NCI-H446 (cell line): ENCODE measurements around the gene FGFRL1.
"Not testable (repeated sequence)": the region's sequence is repeated elsewhere in the genome, so short reads cannot be mapped to it uniquely, and the experiment has no call there.

Experiments used
- DNase-seq, 2 experiments: peaks; one replicate each; lab custom pipeline; 2025; lab: John Stamatoyannopoulos, UW

The FGFRL1 gene

DNA sequence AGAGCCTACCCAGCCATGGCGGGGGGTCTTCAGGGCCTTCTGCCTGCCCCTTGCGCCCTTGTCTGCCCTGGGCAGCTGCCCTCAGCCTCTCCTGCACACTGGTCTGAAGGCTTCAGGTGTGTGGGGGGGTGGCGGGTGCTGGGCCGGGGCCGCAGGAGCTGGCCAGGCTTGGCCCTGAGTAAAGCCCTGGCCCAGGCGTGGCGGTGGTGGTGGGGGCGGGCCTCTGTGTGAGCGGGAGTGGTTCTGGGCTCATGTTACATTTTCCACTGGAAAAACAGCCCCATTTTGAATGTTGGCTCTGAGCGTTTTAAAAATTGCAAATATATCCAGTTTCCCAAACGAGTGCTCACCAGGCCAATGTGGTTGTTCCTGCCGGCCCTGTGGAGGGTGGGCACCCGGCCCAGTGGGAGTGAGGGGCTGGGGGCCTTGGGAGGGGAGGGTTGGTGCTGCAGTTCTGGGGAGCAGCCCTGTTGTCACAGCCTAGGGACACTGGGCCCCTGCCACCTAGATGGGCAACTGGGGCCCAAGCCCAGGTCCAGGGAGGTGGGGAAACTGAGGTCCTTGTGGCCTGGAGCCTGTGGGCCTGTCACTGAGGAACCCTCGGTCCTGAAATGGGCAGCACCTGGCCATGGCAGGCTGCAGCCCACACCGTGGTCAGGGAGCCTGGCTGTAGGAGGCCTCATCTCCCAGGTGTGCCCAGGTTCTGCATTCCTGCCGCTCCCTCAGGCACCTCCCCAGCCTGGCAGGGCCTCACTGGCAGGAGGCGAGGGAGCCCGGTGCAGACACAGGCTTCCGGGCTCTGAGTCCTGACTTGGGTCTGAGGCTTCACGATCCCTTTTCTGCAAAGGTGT is 28.3 kb downstream of the FGFRL1 start:
- DNase-seq, result no peak

DNA sequence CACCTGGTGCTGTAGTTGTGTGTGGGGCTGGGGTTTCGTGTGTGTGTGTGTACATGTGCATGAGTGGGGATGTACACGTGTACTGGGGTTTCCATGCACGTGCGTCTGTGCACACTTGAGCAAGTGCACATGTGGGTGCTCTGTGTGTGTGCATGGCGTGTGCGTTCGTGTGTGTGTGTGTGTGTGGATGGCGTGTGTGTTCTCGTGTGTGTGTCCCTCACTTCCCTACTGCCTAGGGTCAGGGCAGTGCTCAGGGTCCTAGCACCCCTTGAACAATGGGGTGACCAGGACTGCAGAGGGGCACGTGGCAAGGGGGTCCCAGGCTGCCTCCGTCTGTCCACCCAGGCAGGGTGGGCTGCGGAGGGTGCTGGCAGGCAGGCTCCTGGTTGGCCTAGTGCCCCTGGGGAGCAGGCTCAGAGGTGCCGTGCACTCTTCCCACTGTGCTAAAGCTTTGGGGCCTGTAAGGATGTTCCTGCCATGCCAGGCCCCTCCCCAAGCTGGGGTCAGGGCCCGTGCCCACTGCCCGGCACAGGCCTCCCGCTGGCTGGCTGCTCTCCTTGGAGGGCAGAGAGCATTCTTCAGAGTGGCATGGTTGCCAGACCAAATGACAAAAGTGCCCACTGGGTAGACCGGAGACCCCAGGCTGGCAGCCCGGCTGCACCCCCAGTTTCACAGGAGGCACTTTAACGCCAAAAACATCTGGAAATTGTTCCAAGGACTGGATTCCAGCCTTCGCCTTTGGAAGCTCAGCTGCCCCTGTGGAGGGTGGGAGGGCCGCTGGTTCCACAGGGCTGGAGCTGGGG is 29.1 kb downstream of the FGFRL1 start:
- no peak for DNase-seq

DNA sequence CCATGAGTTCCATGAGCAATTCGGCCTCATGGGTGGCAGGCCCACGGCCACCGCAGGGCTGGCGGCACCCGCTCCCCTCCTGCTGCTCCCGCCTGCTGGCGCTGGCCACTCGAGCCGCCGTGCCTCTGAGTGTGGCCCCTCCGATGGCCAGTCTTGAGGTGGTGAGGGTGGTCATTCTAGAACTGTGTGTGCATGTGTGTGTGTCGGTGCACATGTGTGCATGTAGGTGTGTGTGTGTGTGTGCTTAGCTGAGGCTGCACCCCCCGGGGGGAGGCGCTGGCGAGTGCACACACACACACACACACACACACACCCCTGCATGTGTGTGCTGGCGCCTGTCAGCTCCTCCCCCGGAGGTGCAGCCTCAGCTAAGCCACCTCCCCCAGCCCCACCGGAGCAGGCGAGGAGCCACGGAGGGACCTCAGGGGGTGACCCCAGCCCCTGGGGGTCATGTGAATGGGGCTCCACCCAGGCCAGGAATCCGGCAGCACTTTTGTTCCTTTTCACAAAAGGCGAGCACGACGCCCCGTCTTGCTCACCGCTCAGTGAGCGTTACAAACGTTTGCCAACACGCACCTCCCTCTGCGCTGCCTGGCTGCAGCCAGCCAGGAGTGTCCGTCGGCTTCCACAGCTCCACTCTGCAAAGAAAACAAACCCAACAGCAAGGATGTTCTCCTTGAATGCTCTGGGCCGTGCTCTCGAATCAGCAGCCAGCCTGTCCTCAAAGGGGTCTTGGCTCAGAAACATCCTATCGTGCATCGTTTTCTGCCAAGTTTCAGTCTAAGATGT is 29.9 kb downstream of the FGFRL1 start:
- DNase-seq, result no peak

DNA sequence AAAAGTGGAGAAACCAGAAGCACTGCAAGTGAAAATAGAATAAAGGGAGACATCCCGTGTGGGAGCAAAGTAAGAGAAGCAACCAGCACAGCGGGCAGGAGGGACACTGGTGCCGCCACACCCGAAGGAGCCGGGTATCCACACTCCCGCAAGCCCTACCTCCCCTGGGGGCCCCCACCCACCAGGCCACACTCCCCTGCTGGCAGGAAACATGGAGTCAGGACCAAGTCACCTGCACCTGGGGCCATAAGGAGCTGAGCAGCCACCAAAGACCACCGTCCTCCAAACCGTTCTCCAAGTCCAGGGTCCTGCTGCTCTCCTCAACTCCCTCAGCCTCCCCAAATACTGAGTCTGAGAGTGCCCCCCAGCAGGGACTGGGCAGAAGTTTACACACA is 30.5 kb downstream of the FGFRL1 start:
- DNase-seq, result no peak

DNA sequence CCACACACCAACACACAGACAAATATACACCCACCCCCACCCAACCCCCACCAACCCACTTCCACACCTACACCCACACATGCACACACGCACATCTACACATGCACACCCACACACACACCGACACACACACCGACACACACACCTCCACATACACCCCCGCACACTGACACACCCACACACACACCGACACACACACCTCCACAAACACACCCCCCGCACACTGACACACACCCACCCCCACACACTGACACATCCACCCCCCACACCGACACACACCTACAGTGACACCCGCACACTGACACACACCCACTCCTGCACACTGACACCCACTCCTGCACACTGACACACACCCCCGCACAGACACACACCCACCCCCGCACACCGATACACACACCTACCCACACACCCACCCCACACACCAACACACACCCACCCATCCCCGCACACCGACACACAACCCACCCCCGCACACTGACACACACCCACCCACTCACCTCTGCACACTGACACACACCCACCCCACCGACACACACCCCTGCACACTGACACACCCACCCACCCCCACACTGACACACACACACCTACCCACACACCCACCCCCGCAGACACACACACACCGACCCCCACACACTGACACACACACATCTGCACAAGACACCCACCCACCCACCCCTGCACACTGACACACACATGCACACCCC is 31.1 kb downstream of the FGFRL1 start:
- no peak for DNase-seq

DNA sequence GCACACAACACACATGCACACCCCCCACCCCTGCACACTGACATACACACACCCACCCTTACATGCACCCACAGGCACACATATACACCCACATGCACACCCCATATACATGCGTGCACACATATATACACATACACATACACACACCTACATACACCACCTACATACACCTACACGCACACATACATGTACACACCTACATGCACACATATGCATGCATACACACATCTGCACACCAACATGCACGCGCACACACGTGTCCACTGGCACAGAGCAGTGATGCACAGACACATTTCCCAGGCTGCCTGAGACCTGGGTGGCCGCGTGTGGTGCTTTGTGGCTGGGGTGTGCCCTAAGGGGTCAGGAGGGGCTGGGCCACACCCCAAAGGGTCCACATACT is 31.7 kb downstream of the FGFRL1 start:
- DNase-seq, result no peak

DNA sequence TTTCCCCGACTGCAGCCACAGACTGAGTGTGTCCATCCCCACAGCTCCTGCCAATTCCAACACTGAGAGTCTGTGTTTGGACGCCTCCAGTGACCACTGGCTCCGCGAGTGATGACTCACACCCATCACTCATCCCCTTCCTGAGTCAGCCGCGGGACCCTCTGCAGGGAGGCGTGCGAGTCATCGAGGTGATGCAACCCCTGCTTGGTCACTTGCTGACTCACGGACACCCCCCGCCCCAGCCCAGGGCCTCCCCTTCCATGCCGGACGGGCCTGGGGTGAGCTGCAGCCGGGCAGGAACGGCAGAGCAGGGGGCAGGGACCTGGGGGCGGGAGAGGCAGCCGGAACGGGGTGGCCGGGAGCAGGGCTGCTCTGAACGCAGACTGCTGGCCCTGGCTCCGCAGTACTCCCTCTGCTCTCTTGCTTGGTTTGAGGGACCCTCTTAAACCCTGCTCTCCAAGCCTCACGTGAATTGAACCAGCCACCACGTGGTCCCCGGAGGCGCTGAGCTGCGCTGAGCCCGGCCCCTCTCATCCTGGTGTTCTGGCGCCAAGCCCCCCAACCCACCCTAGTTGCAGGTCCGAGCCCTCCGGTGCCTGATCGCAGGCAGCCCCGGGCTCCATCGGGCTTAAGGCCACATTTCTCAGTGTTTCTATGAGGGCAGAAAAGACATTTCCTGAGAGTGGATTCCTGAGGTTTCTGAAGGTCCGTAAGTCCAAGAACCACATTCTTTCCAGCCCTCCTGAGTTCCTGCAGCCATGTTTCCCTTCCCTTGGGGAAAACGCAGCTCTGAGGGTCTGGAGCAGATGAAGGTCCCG is 32.4 kb downstream of the FGFRL1 start:
- DNase-seq, result no peak

DNA sequence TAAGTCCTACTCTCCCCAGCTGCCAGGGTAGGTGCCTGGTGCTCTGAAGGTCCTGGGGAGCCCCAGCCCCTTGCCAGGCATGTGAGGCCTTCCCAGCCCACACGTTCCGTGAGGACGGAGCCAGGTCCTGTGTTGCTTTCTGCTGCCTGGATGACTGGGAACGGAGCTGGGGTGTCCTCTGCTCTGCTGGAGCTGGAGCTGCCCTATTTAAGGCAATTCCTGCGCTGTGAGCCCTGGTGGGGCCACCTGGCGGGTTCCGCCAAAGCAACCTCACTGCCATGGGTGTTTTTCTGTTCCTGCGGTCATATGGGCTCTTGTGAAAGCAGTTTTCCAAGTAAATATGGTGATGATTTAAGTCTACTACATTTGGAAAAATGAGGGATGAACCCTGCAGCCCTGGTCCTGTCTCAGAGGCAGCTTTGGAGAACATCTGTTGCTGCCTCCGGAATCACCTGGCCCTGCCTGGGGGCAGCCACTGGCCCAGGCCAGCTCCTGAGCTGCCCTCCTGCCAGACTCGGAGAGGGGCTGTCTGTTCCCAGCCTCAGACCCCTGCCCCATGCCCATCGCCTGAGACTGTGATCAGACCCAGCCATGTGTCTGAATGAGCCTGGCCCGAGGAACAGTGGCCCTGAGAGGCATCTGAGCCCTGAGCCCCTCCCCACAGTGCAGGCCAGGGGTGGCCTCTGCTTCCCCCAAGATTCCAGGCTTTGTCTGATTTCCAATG is 33.2 kb downstream of the FGFRL1 start:
- DNase-seq, result no peak

DNA sequence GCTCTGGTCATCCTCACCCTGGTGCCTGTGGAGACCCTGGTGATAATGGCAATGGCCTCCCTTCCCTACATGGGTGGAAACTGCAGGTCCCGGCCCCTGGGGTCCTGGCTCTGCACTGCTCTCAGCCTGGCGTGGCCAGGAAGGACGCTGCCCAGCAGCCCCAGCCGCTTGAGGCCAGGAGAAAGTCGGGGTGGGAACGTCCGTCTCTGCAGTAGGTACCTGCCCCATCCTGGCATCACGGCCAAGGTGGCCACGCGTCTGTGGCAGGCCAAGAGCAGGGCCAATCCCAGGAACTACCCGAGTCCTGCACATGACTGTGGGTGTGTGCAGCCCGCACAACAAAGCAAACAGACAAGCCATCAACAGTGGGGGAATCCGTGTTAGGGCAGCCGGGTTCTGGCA is 33.8 kb downstream of the FGFRL1 start:
- no peak for DNase-seq

DNA sequence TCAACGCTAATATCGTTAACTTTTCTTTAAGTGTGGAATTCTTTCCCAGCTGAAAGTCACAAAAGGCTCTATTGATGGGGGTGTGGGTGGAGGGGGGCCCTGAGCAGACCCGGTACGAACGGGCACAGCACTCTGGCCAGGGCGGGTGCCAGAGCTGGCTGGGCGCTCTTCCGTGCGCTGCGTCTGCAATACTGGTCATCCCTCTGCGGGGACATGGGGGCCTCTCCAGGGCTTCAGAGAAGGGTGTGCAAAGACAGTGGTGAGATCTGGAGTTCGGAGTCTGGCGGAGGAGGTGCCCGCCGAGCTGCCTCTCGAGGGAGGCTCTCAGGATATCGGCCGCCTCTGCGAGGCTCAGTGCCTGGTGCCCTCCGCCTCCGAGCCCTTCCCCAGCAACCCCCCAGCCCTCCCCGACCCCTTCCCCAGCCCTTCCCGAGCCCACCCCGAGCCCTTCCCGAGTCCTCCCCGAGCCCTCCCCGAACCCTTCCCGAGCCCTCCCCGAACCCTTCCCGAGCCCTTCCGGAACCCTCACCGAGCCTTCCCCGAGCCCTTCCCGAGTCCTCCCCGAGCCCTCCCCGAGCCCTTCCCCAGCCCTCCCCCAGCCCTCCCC is 34.3 kb downstream of the FGFRL1 start:
- DNase-seq, result no peak

DNA sequence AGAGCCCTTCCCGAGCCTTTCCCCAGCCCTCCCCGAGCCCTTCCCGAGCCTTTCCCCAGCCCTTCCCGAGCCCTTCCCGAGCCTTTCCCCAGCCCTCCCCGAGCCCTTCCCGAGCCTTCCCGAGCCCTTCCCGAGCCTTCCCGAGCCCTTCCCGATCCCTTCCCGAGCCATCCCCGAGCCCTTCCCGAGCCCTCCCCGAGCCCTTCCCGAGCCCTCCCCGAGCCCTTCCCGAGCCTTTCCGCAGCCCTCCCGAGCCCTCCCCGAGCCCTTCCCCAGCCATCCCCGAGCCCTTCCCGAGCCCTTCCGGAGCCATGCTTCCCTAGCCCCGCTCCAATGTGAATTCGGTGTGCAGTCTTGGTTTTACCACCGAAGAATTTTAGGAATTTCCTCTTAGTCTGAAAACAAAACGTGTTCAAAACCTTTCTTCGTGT is 35.2 kb downstream of the FGFRL1 start:
- not testable (repeated sequence) for DNase-seq

DNA sequence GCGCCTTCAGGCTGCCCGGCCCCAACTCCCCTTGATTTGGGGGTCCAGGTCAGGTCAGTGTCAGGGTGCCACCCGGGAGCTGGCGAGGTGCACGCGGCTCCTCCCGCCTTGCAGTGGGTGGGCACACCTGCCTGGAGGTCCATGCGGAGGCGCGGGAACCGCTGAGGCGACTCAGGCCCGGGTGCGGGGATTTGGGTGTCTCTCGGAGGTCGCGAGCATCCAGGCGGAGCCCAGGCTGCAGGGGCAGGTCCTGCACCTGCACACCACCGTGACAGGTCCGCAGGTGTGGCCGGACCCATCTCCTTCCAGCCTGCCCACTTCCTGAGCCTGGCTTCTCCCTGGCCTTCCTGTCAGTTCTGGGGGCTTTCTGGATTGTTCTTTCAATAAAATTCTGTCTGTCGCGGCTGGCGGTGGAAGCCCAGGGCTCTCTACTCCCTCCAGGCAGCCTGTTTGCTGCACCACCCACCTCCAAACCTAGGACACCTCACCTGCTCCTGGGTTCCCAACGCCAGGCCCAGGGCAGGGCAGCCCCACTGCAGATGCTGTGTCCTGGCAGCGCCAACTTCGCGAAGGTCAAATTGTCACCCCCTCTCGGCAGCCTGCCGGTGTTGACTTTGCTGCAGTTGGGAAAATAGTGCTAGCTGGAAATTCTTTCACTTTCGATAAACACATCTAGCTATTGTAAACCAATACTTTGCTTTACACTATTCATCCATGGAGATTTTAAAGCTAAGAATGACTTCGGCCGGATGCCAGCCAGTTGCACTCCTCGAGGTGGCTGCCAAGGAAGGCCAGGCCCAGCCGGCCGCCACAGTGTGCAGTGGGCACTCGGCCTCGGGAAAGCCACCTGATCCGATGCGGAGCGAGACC is 35.9 kb downstream of the FGFRL1 start:
- no peak for DNase-seq

DNA sequence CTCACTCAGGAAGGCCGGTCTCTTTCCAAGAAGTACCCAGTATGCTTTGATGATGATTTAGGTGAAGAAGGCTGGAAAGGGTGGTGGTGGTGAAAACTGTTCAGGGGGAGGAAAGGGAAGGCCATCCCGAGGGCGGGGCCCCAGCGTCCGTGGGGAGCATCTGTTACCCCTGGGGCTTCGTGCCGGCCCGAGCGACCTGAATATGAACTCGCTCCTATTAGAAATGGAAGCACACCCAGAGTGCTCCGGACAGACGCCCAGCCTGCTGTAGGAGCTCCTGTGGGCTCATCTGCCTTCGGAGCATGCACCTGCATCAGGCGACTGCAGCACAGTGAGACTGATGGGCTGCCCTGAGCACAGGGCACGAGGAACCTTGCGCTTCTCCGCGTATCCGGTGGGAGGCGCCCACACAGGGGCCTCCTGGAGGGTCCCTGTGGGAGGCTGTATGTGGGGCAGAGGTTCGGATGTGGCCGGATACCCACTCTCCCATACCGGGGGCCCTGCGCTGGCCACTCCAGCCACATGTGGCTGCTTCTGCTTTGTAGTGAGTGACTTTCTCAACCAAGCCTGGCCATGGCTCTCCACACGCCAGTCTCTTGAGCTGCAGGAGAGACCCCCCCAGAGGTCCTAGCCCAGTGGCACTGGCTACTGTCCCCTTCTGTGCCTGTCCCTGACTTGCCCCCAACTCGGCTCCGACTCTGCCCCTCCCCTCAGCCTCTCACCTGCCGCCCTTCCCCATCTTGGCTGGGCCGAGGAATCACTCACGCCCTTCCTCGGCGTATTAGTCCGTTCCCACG is 36.7 kb downstream of the FGFRL1 start:
- DNase-seq, result no peak

DNA sequence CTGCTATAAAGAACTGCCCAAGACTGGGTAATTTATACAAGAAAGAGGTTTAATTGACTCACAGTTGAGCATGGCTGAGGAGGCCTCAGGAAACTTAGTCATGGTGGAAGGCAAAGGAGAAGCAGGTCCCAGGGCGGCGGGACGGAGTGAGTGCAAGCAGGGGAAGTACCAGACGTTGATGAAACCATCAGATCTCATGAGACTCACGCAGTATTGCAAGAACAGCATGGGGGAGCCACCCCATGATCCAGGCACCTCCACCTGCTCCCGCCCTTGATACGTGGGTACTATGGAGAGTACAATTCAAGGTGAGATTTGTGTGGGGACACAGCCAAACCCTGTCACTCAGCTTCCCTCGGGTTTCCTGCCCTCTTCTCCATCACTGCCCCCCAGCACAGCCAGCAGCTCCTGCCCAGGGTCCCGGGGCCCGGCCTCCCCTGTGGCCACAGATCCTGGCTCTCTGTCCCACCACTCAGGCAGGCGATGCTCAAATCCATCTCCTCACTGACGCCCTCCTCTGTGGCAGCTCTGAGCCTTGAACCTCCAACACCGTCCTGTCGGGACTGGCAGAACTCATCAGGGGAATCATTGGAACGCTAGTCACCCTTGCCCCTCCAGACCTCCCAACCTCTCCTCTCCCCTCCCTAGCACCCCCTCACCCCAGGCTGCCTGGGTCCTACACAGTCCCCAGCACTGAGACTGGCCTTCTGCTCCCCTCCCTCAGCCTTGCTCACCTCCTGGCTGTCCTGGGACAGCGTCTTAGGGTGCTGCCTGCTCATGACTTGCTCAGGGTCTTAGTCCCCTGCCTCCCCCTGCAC is 37.6 kb downstream of the FGFRL1 start:
- DNase-seq, result no peak

DNA sequence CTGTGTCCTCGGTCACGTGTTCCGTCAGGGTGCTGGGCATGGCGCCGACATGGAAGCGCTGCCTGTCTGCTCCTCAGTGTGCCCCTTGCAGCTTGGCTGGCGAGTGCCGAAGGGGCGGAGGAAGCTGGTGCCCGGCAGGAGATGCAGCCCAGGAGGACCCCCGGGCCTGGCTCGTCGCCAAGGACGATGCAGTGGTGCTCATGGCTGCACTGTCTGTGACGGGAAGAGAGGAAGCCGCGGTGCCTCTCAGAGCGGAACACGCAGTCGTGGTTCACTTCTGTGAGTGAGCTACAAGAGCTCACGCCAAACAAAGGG is 38.1 kb downstream of the FGFRL1 start:
- no peak for DNase-seq

DNA sequence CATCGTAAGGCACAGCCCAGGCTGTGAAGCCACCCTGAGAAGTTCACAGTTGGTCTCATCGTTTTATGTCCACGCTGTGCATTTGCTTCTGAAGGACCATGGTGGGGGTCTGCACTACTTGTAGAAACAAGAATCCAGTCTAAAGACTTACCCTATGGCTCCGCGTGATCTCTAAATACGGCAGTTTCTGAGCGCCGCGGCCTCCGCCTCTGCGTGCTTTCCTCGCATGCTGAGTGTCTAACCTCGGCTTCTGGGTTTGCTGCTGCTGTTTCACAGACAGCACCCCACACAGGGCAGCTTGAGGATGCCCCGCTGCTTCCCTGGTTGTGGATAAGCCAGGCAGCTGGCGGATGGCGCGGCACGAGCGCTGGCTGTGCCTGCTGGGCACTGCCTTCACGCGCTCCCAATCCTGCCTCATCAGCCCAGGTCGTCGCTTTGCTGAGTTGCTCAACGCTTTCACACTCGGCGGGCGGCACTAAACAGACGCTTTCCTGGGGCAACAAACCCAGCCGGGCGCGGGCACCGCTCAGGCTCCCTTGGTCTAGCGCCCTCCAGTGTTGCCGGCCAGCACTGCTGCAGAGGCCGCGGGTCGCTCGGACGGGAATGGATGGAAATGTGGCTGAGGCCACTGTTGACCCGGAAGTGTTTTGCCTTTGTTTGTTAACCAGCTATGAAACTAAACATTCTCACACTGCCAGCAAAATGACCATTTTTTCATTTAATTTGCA is 39.2 kb downstream of the FGFRL1 start:
- DNase-seq, result no peak

DNA sequence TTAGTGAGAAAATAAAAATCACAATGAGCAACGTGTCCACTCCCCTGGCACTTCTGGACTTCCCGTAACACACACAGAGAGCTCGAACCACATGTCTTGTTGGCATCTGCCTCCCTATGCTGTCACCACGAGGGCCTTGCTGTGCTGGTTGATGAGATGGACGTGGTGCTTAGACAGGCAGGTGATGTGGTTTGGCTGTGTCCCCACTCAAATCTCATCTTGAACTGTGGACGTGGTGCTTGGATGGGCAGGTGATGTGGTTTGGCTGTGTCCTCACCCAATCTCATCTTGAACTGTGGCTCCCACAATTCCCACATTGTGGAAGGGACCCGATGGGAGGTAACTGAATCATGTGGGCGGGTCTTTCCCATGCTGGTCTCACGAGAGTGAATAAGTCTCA is 40.0 kb downstream of the FGFRL1 start:
- DNase-seq, result no peak
